Gastroesophageal sphincter (tissue), 4 donors: ENCODE data around the gene CFAP92. TPM values are rescaled to one million over a fixed set of nuclear protein-coding genes. Genes with fewer than 3 reads are reported as not detected.

Source experiments
- ATAC-seq: fragments of 150-250 bp; one replicate; pipeline ENCODE4 v1.9.1; 2016; ENCODE audit warnings: mild to moderate bottlenecking, moderate library complexity
- H3K27ac ChIP-seq, 4 donors: fragments of 200-600 bp; sonication (generic) in 3 of 4; 1 replicate in 3 of 4; 2 replicates in 1 of 4; pipeline ENCODE4 v1.5.1; 2016 to 2019
- H3K27me3 ChIP-seq: fragments of 200-600 bp; sonication (generic); one replicate; pipeline ENCODE4 v1.5.1; 2019
- H3K36me3 ChIP-seq, 2 donors: fragments of 200-600 bp; sonication (generic); one replicate each; pipeline ENCODE4 v1.5.1; 2019; ENCODE audit warnings: control low read depth in 1 of 2
- H3K4me1 ChIP-seq, 3 donors: fragments of 200-600 bp; sonication (generic); 1 replicate in 2 of 3; 2 replicates in 1 of 3; pipeline ENCODE4 v1.5.1; 2016 to 2019; ENCODE audit warnings: control low read depth in 2 of 3
- H3K4me3 ChIP-seq, 2 donors: fragments of 200-600 bp; sonication (generic); one replicate each; pipeline ENCODE4 v1.5.1; 2019; ENCODE audit warnings: mild to moderate bottlenecking in 1 of 2, moderate library complexity in 1 of 2
- H3K9me3 ChIP-seq, 3 donors: fragments of 200-600 bp; sonication (generic); one replicate each; pipeline ENCODE4 v1.5.1; 2017 to 2019; ENCODE audit warnings: control low read depth in 2 of 3
- EP300 ChIP-seq: sonication (generic); formaldehyde crosslinking; IDR thresholded peaks from one replicate; pipeline ENCODE4 v1.6.1; 2017; ENCODE audit warnings: antibody characterized with exemption, mild to moderate bottlenecking
- POLR2A ChIP-seq, 2 donors: fragments of 450-650 bp; IDR thresholded peaks; one replicate each; pipeline ENCODE4 v1.6.1; 2017; ENCODE audit warnings: antibody characterized with exemption in 2 of 2, mild to moderate bottlenecking in 2 of 2, moderate library complexity in 1 of 2
- POLR2AphosphoS5 ChIP-seq: sonication (generic); formaldehyde crosslinking; IDR thresholded peaks from one replicate; pipeline ENCODE4 v1.6.1; 2017; ENCODE audit warnings: antibody characterized with exemption
- WGBS, 2 donors: methylation state at CpG; one replicate each; pipeline ENCODE4 v1.1.5; 2018; ENCODE audit warnings: low coverage in 1 of 2; 5-methylcytosine and 5-hydroxymethylcytosine counted together
- total RNA-seq, 4 donors: library from RNA; depleted of rRNA; stranded (reverse); fragments of >200 nt; gene quantifications; one replicate each; pipeline ENCODE4 v1.1.0, GENCODE V29; 2016
- TF ChIP-seq, protein P1 (sequence below), 4 experiments: fragments of 200-600 bp in 2 of 4; fragments of 450-650 bp in 2 of 4; sonication (generic) in 1 of 4; IDR thresholded peaks; one replicate each; pipeline ENCODE4 v1.5.1; 2017 to 2019; ENCODE audit warnings: antibody characterized with exemption in 4 of 4, mild to moderate bottlenecking in 2 of 4, moderate library complexity in 2 of 4

Gene CFAP92
- total RNA-seq, 4 donors from 2014 or later, result 0.96 to 3.3 (median 2.3) TPM

GRCh38 chr3:128973988-128974564 lies 19.8 kb downstream of the CFAP92 start:
- ATAC-seq, result no peak
- no peaks in the 10 kb centered on the region for H3K27me3 ChIP-seq
- H3K4me1 ChIP-seq, result peaks cover 0 to 36% (median 0%) of the 10 kb centered on the region in 3 donors
- no peaks in the 10 kb centered on the region for H3K9me3 ChIP-seq
- H3K27ac ChIP-seq, result no peak overlapping the region
- 67 to 83% methylated on average over 4 to 5 of the region's 5 CpGs for WGBS, 2 donors
- no peak overlapping the region for H3K4me3 ChIP-seq
- TF ChIP-seq, protein P1, sequence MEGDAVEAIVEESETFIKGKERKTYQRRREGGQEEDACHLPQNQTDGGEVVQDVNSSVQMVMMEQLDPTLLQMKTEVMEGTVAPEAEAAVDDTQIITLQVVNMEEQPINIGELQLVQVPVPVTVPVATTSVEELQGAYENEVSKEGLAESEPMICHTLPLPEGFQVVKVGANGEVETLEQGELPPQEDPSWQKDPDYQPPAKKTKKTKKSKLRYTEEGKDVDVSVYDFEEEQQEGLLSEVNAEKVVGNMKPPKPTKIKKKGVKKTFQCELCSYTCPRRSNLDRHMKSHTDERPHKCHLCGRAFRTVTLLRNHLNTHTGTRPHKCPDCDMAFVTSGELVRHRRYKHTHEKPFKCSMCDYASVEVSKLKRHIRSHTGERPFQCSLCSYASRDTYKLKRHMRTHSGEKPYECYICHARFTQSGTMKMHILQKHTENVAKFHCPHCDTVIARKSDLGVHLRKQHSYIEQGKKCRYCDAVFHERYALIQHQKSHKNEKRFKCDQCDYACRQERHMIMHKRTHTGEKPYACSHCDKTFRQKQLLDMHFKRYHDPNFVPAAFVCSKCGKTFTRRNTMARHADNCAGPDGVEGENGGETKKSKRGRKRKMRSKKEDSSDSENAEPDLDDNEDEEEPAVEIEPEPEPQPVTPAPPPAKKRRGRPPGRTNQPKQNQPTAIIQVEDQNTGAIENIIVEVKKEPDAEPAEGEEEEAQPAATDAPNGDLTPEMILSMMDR (IDR thresholded peaks at IDR 0.05), result no peak
- no peak for TF ChIP-seq EP300
- no peak for TF ChIP-seq POLR2A (IDR thresholded peaks at IDR 0.05)
- no peak for TF ChIP-seq POLR2AphosphoS5
- H3K36me3 ChIP-seq, result no peaks in the 10 kb centered on the region

DNA sequence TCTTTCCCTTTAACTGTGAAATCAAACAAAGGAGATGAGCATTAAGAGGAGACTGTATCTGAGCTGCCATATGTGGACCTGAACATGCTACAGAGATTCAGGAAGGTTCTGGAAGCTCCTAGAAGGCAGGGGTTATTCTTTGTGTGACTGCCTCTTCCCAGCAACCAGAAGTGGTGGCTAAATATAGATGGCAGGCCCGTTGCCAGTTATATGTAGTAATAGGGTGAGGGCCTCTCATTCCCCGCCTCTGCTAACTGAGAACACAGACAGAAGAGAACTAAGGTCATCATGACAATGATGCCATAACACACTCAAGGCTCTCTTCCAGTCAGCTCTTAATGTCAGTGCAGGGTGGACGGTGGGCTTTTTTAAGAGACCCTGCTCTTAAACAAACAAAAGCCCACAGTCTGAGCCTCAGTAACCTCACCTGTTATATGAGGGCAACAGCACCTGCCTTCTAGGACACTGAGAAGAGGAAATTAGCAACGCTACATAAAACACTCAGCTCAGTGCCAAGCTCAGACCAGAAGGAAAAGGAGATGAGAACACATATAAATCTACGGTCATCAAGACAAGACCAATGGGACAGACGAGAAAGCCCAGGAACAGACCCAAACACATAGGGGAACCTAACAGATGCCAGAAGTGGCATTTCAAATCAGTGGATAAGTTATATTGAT lies 22.3 kb downstream of the CFAP92 start:
- peak; percentile 56 for ATAC-seq
- TF ChIP-seq POLR2AphosphoS5 (peak; percentile 78), EP300 (no peak)
- TF ChIP-seq, protein P1 (IDR thresholded peaks at IDR 0.05), result no peak
- H3K4me1 ChIP-seq, result peaks cover 0 to 36% (median 0%) of the 10 kb centered on the region in 3 donors
- no peak overlapping the region for H3K4me3 ChIP-seq
- H3K9me3 ChIP-seq, result no peaks in the 10 kb centered on the region
- no peaks in the 10 kb centered on the region for H3K36me3 ChIP-seq
- no peaks in the 10 kb centered on the region for H3K27me3 ChIP-seq
- 30 to 49% methylated on average over 3 to 4 of the region's 6 CpGs for WGBS, 2 donors
- peak overlapping the region in 3 of 4 donors; percentile 28 to 66 (median 47) for H3K27ac ChIP-seq

DNA sequence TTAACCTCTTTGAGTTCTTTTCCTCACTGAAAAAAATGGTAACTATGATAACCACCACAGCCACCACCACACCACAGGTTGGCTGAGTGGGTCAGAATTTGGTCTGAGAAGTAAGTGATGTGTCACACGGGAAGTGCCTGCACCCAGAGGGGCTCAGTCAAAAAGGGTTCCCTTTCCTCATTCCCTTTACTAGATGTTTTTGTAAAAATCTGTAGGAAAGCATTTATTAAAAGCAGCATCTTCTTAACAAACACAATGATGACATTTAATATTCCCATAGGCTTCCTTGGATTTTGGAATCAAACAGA lies 23.2 kb downstream of the CFAP92 start:
- Histone ChIP-seq H3K27ac (peak overlapping the region in 2 of 4 donors; percentile 47 to 66), H3K27me3 (no peaks in the 10 kb centered on the region), H3K9me3 (no peaks in the 10 kb centered on the region), H3K4me3 (no peak overlapping the region), H3K36me3 (no peaks in the 10 kb centered on the region), H3K4me1 (peaks cover 0 to 36% (median 0%) of the 10 kb centered on the region in 3 donors)
- no peak for ATAC-seq
- TF ChIP-seq EP300 (no peak), POLR2A (IDR thresholded peaks at IDR 0.05) (no peak), POLR2AphosphoS5 (no peak)
- TF ChIP-seq, protein P1 (IDR thresholded peaks at IDR 0.05), result no peak
- WGBS, 2 donors, result 43% methylated on average over 1 of the region's 1 CpG

DNA sequence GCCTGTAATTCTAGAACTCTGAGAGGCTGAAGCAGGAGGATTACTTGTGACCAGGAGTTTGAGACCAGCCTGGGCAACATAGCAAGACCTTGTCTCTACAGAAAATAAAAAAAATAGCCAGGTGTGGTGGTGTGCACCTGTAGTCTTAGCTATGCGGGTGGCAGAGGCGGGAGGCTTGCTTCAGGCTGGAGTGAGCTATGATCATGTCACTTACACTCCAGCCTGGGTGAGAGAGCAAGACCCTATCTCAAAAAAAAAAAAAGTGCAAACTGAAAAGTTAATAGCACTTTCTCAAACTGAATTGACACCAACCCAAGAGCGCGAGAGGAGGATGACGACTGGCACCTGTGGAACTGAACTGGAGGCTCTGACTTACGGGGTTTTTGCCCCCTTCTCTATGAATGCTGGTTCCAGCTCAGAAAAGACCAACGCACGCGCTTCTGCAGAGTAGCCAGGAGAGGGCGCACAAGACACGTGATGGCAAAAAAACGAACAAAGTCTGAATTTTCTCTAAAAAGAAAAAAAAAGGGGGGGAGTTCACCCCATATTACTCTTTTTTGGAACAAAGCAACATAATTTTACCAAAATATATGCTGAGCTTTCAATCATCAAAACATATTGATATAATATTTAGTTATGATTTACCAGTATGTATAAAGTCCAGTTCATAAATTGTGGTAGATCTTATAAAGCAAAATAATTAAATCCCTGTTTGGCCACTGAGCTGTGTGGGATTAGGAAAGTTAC lies 23.7 kb downstream of the CFAP92 start:
- H3K4me3 ChIP-seq, result no peak overlapping the region
- no peaks in the 10 kb centered on the region for H3K36me3 ChIP-seq
- TF ChIP-seq, protein P1 (IDR thresholded peaks at IDR 0.05), result peak; percentile 81 to 90 (median 88)
- TF ChIP-seq POLR2AphosphoS5, result no peak
- no peak for TF ChIP-seq POLR2A (IDR thresholded peaks at IDR 0.05)
- no peak for TF ChIP-seq EP300
- H3K27ac ChIP-seq, result peak overlapping the region in 1 of 4 donors; percentile 47
- ATAC-seq, result no peak
- WGBS, 2 donors, result 6 to 11% methylated on average over 12 of the region's 12 CpGs
- H3K27me3 ChIP-seq, result no peaks in the 10 kb centered on the region
- H3K4me1 ChIP-seq, result peaks cover 0 to 36% (median 0%) of the 10 kb centered on the region in 3 donors
- no peaks in the 10 kb centered on the region for H3K9me3 ChIP-seq
